Sciatic nerve (tissue), 2 donors: Measurements from ENCODE around the gene PARD3. TPM values are rescaled to one million over a fixed set of nuclear protein-coding genes. Genes with fewer than 3 reads are reported as not detected.
"Not testable (repeated sequence)": the region's sequence is repeated elsewhere in the genome, so short reads cannot be mapped to it uniquely, and the experiment has no call there.

ENCODE experiments used
- ATAC-seq: fragments of 200-7000 bp; cut with Tn5 transposase; one replicate; pipeline ENCODE4 v1.9.1; 2020; ENCODE audit warnings: mild to moderate bottlenecking, moderate library complexity
- DNase-seq: peaks from one replicate; pipeline ENCODE4 v3.0.0-alpha.2; 2020; ENCODE audit warnings: low spot score
- intact Hi-C: fragments of 100-400 bp; cut with DNase I; formaldehyde crosslinking; loops from one replicate; pipeline ENCODE4 v1.14.2; 2022
- total RNA-seq: library from RNA; stranded (reverse); fragmentation: NEBNext Ultra II Directional; extraction: Animal tissue kit (Norgen Biotek cat#: 25700); gene quantifications from one replicate; pipeline ENCODE4 v1.2.1, GENCODE V29; 2021
- donor health status: DM: no; HTN: no; CAD: no.
- donor health status: DM: no; HTN: no; CAD: no.

PARD3 gene
- total RNA-seq, 1 donor from 2014 or later = 46.1 TPM

DNA sequence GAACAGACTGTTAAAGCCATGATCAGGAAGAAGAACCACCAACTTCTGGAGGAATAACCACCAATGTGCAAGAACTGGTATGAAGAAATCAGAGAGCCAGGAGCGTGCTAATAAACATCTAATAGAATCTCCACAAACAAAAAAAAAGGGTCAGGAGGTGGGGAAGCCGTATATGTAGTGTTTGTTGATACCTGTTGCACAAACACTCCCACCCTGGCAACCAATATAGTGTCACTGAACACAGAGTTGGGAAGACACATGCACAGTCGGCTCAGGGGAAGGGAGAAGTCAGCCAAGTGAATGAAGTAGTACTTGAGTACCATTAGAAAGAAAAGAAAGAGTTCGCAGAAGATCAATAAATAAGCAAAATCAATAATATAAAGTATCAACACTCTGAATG lies 400.1 kb downstream of the PARD3 start:
- intact Hi-C loops = no loop called here
- ATAC-seq (no peak), DNase-seq (no peak)

GRCh38 chr10:34413756-34414587 lies 401.1 kb downstream of the PARD3 start:
- intact Hi-C loops = no loop called here
- DNase-seq (no peak), ATAC-seq (no peak)

- intact Hi-C loops = no loop called here
- no peak for DNase-seq
- ATAC-seq = no peak
Observed at GRCh38 chr10:34413214-34413613, 401.9 kb downstream of the PARD3 start.

GRCh38 chr10:34408956-34409355 lies 406.1 kb downstream of the PARD3 start:
- DNase-seq = no peak
- intact Hi-C loops = no loop called here
- no peak for ATAC-seq

DNA sequence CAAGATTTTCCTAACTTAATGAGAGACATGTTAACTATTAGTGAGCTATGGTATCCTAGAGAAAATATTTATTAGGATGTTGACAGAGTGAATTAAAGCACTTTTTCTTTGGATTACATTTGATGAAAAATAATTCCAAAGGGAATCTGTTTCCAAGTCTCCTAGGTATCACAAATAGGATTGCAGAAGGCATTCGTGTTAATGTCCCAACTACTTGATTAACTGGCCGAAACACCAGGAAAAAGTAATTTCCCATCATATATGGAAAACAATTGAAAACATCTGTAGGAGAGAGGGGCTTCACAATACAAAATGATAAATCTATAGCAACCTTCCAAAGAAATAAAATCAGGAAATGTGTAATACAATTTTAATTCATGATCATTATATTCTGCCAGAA lies 406.7 kb downstream of the PARD3 start:
- ATAC-seq = no peak
- DNase-seq = no peak
- intact Hi-C loops = no loop called here

DNA sequence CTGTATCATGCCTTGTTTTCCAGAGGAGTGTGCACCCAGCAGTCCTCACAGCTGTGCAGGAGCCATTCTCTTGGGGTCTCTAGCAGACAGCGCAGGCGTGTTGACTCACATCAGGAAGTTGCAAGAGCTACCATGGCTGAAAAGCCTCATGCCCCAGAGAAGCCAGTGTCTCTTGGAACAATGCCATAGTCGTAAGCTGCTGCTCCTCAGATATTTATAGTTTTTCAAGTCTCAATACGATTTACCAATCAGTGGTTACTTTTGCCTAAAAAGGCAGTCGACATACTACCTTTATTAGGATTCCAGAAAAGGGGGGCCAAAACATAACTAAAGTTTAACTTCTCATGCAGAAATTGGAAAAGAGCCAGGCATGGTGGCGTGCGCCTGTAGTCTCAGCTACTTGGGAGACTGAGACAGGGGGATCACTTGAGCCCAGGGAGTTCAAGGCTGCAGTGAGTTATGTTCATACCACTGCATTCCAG lies 407.7 kb downstream of the PARD3 start:
- peak; percentile 42 for ATAC-seq
- intact Hi-C loops = no loop called here
- no peak for DNase-seq

- ATAC-seq (no peak), DNase-seq (no peak)
- intact Hi-C loops = no loop called here
Observed at GRCh38 chr10:34406463-34407323, 408.4 kb downstream of the PARD3 start.

- no peak for ATAC-seq
- intact Hi-C loops = no loop called here
- no peak for DNase-seq
Observed at GRCh38 chr10:34405611-34406462, 409.3 kb downstream of the PARD3 start.

DNA sequence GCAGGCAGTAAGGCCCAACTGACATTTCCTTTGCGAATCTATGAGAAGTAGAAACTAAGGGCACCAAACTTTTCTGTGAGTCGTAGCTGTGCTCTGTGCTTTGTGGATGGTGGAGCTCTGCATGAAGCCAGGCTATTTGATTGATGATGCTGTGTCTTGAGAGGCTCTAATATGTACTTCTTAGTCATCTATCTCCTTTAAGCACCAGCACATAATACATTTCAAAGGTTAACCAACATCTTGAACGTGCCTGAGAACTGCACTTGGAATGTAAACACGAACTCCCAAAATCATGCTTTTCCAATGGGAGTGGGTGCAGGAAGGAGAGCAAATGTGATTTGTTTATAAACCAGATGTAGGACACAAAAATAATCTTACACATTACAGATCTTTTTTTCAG lies 411.6 kb downstream of the PARD3 start:
- no peak for DNase-seq
- no peak for ATAC-seq
- intact Hi-C loops = loop anchor here (5.0 kb wide), 1 partner anchor 1139 kb away; no protein-coding TSS in a partner anchor

GRCh38 chr10:34400075-34400474 lies 415.0 kb downstream of the PARD3 start:
- no peak for DNase-seq
- ATAC-seq = no peak
- intact Hi-C loops = loop anchor here (5.0 kb wide), 1 partner anchor 1142 kb away; no protein-coding TSS in a partner anchor

DNA sequence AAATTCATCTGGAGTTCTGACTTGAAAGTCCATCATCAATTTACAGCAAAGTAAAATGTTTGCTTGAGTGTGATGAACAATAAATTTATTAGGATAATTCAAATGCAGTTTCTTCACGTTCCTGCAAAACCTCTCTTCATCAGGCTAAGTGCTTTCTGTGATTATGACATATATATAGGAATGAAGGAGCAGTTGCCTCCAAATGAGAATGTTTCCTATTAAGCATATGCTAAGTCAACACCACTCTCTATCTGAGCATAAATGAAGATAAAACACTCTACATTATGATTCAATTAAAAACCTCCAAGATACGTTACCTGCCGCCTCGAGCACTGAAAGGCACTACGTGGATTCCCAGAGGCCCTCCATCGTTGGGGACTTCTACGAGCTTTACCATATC lies 416.1 kb downstream of the PARD3 start:
- DNase-seq (no peak), ATAC-seq (no peak)
- intact Hi-C loops = no loop called here

DNA sequence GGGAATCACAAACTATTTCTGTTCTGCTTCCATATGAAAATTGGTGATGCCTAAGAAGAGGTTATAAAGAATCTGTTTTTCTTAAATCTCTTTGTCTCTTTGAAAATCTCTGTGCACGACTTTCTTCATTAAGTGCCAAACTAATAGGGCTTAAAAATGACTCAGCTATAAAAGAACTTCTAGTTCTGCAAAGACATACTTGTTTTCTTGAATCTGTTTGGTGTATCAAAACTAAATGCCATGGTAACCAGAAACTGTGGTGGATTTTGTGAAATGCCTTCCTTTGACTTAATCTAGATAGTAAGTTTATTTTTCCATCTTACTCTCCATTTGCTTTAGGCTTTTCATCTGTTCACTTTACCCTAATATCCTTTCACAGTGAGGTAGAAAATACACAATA lies 417.8 kb downstream of the PARD3 start:
- intact Hi-C loops = no loop called here
- ATAC-seq = peak; percentile 70
- DNase-seq = no peak

DNA sequence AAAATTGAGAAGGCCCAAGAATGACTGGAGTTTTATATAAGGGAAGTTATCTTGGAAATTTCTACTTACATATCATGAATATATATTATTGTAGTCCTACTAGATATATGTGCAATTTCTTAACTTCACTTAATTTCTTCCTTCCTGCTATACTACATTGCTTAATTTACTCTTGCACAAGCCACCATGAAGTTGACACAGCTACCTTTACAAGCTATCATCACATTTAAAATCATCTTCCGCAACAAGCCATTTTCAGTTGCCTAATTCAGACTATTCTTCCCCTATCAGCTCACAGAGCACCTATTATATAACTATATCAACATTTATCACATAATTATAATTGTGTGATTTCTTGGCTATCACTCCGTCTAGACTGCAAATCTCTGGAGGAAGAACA lies 418.4 kb downstream of the PARD3 start:
- intact Hi-C loops = no loop called here
- no peak for DNase-seq
- ATAC-seq = no peak

DNA sequence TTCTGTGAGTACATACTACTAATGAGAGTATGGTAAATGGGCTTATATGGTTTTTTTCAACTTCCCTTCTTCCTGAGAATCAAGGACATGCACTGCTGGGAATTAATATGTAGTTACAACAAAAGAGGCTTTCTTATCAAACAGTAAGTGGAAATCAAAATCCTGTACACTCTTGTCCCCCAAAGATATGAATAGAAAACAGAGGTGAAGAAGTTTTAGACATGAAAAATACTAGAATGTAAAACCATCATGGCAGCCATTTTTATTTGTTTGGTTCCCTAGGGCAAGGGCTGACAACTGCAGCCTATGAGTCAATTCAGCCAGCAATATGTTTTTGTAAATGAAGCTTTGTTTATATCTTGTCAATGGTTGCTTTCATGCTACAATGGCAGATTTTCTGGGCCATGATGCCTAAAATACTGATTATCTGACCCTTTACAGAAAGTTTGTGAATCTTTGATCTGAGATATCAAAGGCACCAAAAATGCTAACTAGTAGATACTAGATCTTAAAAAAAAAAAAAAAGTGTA lies 422.4 kb downstream of the PARD3 start:
- DNase-seq (no peak), ATAC-seq (no peak)
- intact Hi-C loops = no loop called here

DNA sequence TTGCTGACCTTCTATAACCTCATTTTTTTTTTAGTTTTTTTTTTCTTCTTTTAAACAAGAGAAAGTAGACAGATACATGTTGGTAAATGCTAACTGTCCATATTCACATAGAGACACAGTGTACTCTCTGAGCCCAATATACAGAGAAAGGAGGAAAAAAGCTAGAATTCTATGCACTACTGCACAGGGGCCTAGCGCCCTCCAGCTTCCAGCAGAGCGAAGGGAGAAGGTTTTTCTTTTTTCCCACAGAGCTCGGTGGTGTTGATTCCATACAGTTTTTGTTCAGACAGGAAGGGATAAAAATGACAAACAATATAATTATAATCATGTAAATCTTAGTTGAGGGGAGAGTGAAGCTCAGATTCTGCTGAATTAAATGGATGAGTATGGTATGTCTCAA lies 423.9 kb downstream of the PARD3 start:
- ATAC-seq, DNase-seq, intact Hi-C loops: not testable (repeated sequence)

GRCh38 chr10:34389801-34390200 lies 425.3 kb downstream of the PARD3 start:
- ATAC-seq = no peak
- no peak for DNase-seq
- intact Hi-C loops = no loop called here

DNA sequence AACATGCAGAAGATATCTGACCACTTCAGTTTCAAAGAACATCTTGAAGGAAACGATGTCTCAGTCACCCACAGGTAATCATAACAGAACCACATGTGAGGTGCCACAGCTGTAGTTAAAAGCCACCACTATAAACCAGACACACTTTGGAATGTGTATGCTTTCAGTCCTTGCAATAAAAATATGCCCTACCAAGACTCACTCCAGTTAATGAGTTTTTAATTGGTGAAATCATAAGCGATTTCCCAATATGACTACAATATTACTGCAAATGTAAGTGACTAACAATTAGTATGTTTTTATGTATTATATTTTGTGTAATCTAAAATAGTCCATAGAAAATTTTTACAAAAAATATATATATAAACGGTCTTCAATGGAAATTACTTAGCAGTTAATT lies 428.2 kb downstream of the PARD3 start:
- DNase-seq (no peak), ATAC-seq (no peak)
- intact Hi-C loops = no loop called here

GRCh38 chr10:34384372-34384771 lies 430.7 kb downstream of the PARD3 start:
- DNase-seq (no peak), ATAC-seq (no peak)
- intact Hi-C loops = no loop called here

DNA sequence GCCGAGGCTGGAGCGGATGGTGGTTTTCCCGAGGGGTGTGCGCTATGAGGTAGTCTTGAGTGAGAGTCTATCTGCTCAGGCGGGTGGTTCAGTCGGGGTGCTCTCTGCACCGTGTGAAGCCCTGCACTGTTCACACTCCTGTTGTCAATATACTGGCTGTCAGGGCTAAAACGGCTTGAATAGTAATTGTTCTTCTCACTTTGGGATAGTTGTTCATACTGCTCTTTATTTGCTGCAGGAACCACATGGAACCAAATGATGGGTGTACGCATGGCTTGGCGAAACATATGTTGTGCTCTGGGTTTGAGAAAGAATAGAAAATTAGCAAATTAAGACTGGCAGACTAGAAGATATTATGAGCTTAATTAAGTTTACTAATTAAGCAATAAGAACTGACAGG lies 432.5 kb downstream of the PARD3 start:
- no peak for DNase-seq
- no peak for ATAC-seq
- intact Hi-C loops = no loop called here
